GM18511 (cell line): ENCODE measurements around the gene RNGTT.

Experiments
- ATAC-seq: cut with Tn5 transposase; IDR thresholded peaks from one replicate; pipeline ENCODE4 v1.9.1; 2021; ENCODE audit warnings: mild to moderate bottlenecking, moderate library complexity; ENCODE audit not compliant: unreplicated experiment

RNGTT gene

DNA sequence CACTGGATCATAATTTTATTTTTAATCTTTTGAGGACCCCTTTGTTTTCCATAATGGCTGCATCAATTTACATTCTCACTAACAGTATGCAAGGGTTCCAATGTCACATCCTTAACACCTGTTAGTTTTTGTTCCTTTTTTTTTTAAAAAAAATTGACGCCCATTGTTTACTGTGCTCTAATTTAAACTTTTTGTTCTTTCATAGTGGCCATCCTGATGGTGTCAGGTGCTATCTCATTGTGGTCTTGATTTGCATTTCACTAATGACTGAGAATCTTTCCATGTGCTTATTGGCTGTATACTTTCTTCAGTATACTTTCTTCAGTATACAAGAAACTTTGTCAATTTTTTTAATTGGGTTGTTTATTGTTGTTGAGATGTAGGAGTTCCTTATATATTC is 347.0 kb downstream of the RNGTT start:
- peak; percentile 78 for ATAC-seq

DNA sequence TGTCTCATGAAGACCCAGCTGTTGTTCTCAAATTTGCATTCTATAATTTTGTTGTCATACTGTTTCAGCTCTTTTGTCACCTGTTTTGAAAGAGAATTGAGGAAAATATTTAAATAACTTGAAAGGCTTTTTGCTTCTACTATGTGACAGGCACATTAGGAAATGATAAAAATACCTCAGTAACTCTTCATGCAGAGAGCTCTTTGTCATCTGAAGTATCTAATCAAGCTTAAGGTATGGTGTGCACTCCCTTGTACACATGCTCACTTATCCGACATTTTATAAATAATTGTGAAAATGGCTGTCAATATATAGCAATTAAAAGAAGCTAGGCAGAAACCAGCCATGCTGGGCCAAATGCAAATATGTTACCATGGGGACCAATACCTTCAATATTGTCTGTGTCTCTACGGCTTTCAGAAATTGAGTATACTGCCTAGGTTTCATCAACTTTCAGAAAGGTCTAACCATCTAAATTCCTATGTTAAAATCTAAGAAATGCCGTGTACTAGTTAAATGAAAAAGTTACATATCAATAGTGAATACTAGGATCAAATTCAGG is 349.0 kb downstream of the RNGTT start:
- no peak for ATAC-seq

DNA sequence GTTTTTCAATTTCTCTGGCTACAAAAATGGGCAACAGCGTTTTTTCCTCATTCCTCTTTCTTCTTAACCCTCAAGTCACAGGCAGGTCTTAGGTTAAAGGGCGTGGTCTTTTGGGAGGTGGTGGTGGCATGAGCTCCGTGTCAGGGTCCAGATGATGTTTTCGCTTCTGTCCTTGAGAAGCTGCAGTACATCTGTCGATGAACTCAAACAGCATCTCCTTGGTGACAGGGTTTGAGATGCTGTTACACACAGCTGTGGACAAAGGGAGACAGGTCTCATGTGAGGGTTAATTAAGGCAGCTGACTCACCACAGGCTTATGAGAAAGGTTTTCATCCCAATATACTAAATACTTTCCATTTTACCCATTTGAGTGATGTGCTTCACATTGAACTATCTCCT is 350.8 kb downstream of the RNGTT start:
- ATAC-seq: no peak

DNA sequence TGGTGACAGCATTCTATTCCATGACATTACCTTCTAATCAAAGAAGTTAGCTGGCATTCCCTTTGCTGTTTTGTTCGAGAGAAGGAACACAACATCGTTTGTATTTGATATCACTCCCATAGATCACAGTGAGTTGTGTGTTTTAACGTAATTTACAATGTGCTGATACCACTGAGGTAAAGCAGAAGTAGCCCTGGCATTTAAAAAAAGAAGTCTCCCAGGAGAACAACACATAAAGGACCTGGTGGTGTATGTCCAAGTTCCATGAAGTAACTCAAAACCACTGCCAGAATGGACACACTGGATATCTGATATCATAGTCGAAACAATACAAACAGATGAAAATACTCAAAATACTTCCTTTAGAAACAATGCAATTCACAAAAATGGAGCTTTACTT is 351.7 kb downstream of the RNGTT start:
- ATAC-seq: no peak

DNA sequence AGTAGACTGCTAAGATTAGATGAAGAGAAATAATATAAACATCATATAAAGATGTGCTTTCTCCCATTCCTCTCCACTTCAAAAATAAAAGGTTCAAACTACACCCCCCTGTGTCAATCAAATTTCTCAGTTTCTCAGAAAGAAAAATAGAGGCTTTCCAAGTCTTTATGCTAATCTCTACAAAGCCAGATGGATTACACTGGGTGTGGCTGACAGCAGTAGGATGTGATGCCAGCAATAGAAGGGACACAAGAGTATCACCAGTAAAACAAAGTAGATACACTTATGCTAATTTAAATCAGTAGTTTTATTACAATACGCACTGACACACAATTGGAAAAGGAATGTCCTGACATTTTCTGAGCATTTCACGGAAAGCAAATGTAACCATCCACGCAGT is 353.4 kb downstream of the RNGTT start:
- no peak for ATAC-seq

DNA sequence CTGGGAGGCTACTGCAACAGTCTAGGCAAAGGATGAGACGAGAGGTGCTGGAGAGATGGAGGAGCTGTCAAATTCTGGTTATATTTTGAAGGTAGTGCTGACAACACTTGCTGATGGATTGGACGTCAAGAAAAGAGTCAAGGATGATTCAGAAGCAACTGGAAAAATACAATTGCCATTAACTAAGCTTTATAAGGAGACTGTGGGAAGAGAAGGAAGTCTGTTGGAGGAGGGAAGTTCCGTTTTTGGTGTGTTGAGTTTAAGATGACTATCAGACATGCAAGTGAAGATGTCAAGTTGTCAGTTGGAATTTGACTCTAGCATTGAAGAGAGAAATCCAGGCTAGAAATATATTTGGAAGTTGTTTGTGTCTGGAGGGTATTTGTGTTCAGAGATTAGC is 358.1 kb downstream of the RNGTT start:
- ATAC-seq: no peak

DNA sequence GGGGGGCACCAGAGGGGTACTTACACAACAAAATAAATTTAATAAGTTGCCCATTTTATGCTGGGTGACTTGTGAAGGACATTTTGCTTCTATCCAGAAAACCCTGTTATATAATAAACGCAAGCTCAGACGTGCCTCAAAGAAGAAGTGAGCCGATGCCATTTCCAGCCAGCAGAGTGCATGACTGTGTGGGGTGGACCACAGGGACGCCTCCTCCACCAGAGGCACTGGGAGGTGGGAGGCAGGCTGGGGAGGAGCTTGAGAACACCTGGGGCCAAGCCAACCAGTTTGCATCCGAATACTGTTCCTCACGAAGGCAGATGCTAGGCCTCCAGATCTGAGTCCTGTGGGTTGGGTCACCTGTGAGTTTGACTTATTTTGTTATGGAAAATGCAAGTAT is 363.8 kb downstream of the RNGTT start:
- no peak for ATAC-seq

DNA sequence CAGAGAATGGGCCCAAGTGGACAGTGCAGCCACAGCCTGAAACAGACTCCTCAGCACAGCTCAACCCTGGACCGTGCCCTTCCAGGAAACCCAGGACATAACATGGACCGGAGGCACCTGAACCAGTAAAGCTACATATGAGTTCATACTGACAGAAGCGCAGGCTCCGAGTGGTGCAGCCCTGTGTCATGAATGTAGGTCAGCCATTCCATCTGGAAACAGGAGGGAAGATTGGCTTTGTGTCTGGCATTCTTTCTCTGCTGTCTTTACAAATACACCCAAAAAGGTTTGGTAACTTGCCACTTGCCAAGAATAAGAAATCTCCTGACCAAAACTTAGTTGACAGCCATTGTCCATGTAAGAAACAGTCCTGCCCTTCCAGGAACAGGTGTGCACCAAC is 366.6 kb downstream of the RNGTT start:
- ATAC-seq: no peak

DNA sequence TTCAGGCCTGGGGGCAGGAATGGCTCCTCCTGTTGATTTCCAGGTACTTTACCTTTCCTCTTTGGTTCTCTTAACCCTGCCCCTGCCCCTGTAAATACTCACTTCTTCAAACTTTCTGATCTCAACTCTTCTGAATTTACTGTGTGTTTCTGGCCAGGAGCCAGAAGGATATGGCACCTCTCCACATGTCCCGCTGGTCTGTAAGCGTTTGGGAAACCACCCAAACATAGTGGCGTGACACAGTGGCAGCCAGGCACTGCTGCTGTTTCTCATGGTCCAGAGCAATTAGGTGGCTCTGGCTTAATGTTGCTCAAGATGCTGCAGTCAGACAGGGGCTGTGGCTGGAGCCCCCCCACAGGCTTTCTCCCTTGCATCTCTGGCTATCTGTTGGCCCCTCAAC is 374.5 kb downstream of the RNGTT start:
- no peak for ATAC-seq

DNA sequence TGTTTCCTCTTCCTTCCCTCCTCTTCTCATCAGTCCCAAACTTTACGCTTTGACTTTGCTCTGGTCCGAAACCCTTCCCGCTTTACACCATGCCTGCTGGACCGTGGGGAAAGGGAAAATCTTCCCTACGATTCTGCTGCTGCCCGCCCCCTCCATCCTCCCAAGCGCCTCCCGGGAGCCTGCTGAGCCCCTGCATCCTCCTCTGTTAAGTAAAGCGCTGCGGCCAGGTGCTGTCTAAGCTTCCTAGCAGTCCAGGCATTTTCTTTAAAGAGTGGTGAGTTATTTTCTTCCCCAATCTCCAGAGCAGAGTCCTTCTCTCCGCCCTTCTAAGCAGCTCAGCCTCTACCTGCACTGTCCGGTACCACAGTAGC is 376.3 kb downstream of the RNGTT start:
- ATAC-seq: no peak

DNA sequence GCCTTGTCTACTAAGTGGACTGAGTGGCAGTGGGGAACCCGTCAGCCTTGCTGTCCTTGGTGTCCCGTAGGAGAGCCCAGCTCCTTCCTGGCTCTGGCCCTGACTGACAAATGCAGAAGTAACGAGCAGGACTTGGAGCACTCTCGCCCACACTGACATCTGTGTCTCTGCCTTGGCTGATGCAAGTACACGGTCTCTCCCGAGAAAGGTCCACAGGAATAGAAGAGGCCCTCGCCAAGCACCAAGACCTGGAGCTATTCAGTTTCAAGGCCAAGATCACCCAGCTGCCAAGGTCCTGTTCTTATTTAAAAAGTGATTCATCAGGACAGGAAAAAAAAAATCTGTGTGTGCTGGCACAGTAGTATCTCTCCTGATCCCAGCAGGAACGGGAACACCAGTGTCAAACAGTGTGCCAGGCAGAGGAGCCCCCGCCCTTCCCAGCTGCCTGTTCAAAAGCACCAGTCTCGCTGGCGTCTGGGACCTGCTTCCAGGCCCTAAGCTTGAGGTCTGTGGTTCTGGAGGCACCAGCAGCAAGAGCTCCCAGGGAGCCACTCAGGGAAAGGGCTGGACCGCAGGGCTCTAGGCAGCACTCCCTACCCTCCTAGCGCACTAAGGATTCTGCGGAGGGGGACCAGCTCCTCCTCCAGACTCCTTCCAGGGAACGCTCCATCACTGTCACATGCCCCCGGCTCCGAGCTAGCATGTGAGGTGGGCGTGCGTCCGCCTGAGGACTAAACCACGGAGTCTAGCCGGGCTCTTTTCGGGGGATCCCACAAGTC is 376.9 kb downstream of the RNGTT start:
- no peak for ATAC-seq

DNA sequence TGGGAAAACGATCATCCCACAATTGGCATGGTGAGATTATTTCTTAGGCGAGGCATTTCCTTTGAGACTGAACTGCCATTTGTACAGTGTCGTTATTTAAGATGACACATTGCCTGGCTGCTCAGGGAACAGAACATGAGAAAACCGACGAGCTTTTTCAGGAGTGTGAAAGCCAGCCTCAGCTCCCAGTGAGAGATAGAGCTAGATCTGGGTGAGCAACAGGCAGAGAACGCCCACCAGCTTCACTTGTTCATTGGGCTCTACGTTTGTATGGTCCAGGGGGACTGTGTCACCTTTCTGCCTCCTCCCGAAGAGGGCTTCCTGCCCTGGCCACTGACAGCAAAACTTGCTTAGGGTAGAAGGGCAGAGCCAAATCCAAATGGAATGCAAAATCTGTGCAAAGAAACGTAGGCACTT is 378.1 kb downstream of the RNGTT start:
- no peak for ATAC-seq

DNA sequence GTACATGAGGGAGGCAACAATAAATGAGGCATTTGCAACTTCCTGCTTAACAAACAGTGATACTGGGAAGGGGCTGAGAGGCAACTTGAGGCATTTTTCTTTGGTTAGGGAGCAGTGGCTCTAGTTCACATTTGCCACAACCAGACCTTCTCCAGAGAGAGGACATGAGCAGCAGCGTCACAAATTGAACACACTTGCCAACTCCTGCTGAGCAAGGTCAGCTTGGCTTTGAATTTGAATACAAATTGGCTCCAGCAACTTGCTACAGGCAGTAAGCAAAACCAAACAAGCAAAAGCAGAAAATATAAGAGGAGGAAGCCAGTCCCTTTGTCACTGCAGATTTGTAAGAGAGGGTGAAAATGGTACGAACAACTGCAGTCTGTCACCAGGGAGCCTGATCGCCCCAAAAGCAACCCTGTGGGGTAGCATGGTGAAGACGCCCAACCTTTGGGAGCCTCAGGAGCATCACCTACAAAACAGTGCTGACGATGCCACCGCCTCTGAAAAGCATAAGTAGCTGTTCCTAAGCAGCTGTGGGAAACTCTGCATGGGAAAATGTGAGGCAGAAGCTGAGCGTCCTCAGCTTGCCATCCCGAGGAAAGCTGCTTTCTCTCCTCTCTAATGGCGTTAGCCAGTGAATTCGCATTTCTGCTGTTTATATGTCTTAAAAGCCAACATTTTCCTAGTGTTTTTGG is 378.7 kb downstream of the RNGTT start:
- no peak for ATAC-seq

DNA sequence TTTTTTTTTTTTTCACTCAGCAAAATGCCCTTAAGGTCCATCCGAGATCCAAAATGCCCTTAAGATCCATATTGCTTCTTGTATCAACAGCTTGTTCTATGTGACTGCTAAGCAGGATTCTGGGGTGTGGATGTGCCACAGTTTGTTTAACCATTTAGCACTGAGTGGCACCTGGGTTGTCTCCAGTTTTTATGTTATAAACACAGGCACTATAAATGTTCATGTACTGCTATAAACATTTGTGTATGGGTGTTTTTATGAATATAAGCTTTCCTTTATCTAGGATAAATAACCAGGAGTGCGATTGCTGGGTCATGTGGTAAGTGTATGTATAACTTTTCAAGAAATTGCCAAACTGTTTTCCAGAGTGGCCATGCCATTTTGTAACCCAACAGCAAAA is 386.0 kb downstream of the RNGTT start:
- no peak for ATAC-seq

DNA sequence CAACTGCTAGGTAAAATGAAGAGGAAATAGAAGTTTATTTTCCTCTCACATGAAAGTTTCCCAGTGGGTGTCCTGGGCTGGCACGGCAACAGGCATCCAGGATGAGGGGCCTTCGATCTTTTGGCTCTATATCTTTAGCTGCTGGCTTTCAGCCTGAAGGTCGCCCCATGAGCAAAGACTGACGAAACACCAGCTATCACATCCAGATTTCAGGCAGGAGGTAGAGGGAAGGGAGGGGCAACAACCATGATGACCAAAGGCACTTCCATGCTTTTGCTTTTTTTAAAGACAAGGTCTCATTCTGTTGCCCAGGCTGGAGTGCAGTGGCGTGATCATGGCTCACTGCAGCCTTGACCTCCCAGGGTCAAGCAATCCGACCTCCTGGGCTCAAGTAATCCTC is 387.9 kb downstream of the RNGTT start:
- no peak for ATAC-seq

DNA sequence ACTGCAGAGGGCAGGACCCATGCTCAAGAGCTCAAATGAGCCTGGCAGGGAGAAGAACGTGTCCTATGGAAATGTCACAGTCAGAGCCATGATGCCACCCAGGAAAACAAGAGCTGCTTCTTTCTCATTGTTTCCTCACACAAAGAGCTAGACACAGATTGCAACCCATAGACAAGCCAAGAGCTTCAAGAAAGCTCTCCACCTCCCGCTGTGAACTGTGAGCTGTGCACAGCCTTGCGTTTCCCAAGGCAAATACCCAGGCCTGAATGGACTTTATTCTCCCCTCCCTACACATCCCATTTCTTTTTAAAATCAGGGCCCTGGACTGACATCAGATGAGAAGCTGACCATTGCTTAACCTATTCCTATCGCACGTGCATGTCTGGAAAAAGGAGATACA is 388.8 kb downstream of the RNGTT start:
- ATAC-seq: no peak

DNA sequence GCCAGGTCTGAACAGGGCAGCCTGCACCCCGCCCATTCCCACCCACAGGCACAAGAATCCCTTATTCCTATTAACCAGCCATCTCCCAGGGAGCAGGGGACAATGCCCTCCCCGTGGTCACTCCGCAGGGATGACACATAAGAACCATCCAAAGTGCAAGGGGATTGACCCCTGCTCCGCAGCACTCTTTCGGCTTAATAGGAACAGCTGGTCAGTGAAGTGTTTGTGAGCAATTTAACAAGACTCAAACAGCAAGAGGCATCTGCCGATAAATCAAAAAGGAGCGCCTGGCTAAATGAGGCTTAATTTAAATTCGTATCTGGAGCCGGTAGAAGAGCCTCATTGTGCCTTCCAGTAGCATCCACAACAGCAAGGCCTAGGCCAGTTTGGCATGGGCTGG is 389.4 kb downstream of the RNGTT start:
- ATAC-seq: no peak

DNA sequence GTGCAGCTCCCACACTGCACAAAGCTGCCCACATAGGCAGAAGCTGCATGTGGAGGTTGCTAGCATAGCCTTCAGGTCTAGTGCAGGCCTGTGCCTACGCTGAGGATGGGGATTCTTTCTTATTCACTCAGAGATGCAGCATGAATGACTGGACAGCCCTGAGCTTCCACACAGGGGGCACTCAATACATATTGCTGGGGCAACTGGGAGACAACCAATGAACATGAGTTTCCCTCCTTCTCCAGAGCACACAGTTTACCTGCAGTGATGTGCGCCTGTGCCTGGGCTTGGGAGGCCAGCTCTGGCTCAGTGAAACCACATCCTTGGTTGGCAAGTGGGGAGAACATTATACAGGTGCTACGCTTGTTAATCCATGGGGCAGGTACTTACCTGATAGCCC is 389.9 kb downstream of the RNGTT start:
- ATAC-seq: no peak

DNA sequence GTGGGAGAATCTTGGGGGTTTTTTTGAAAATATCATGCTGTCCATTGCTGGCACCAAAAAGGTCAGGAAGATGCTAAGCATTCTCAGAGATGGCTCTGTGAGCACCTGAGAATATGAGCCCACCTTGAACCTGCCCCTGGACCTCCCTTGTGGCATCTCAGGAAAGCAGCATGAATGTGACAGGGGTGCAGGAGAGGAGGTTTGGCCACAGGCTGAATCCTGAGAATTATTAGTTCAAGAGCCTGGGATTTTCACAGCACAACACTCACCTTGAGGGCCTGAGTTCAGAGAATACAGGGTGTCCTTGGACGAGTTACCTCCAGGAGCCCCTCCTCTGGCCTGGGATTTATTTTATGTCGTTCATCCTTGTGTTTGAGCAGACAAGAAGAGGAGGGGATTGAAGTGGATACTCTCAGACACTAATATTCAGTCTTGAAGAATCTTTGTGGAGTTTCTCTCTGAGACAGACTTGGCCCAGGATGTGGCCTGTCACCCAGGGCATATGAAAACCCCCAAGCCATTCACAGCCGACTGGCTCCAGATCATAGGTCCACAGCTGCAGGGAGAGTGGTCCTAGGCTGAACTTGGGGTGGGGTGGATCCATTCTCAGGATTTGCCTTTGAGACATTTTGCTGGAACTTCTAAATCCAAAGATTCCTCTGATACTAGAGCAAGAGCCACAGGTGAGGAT is 390.8 kb downstream of the RNGTT start:
- no peak for ATAC-seq

DNA sequence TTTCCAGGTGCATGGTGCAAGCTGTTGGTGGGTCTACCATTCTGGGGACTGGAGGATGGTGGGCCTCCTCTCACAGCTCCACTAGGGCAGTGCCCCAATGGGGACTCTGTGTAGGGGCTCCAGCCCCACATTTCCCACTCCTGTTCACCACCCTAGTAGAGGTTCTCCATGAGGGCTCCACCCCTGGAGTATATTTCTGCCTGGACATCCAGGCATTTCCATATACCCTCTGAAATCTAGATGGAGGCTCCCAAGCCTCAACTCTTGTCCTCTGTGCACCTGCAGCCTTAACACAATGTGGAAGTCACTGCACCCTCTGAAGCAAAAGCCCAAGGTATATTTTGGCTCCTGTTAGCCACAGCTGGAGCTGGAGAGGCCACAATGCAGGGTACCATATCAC is 393.5 kb downstream of the RNGTT start:
- no peak for ATAC-seq

DNA sequence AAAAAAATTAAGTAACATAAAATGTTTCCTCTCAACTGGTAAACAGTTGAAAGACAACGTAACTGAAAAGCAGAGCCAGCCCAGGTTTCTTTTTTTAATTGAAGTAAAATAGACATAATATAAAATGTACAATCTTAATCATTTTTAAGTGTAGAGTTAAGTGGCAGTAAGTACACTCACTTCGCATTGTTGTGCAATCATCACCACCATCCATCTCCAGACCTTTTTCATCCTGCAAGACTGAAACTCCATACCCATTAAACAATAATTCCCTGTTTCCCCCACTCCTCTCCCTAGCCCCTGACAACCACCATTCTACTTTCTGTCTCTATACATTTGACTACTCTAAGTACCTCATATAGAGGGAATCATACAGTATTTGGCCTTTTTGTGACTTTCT is 395.7 kb downstream of the RNGTT start:
- no peak for ATAC-seq
